GM21447 (cell line): ENCODE measurements around the gene SREK1.
"Not testable (repeated sequence)": the region's sequence is repeated elsewhere in the genome, so short reads cannot be mapped to it uniquely, and the experiment has no call there.

ENCODE experiments used
- ATAC-seq: cut with Tn5 transposase; IDR thresholded peaks from one replicate; pipeline ENCODE4 v1.9.1; 2021; ENCODE audit not compliant: unreplicated experiment

SREK1 gene, protein sequence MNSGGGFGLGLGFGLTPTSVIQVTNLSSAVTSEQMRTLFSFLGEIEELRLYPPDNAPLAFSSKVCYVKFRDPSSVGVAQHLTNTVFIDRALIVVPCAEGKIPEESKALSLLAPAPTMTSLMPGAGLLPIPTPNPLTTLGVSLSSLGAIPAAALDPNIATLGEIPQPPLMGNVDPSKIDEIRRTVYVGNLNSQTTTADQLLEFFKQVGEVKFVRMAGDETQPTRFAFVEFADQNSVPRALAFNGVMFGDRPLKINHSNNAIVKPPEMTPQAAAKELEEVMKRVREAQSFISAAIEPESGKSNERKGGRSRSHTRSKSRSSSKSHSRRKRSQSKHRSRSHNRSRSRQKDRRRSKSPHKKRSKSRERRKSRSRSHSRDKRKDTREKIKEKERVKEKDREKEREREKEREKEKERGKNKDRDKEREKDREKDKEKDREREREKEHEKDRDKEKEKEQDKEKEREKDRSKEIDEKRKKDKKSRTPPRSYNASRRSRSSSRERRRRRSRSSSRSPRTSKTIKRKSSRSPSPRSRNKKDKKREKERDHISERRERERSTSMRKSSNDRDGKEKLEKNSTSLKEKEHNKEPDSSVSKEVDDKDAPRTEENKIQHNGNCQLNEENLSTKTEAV

DNA sequence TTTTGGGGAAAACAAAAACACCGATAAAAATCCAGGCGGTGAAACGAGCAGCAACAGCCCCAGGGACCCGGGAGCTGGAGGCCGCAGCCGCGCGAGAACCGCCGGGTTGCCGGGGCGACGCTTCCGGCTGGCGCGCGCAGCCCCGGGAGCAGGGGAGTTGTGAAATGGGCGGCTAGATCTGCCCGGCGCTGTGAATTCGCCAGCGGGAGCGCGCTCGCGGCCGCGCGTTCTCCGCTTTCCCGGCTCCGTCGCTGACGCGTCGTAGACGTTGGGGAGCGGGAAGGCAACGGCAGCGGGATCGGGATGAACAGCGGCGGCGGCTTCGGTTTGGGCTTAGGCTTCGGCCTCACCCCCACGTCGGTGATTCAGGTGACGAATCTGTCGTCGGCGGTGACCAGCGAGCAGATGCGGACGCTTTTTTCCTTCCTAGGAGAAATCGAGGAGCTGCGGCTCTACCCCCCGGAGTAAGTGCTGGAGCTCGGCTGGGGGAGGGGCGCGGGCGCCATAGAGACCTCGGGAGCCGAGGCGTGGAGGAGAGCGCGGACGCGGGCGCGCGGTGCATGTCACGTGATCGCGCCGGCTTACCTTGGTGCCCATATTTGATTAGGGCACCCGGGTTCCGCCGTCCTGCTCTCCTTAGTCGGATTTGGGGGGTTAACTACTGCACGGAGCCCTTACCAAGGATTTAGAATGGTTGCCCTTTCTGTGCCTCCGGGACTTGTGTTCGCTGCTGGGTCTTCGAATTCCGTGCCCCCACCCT is at the start of gene SREK1:
SREK1 (plus strand) TSS at position 227 of the 760 bp plus-strand sequence; CDS start at position 304, 77 bp downstream.
- peak; percentile 91 for ATAC-seq

DNA sequence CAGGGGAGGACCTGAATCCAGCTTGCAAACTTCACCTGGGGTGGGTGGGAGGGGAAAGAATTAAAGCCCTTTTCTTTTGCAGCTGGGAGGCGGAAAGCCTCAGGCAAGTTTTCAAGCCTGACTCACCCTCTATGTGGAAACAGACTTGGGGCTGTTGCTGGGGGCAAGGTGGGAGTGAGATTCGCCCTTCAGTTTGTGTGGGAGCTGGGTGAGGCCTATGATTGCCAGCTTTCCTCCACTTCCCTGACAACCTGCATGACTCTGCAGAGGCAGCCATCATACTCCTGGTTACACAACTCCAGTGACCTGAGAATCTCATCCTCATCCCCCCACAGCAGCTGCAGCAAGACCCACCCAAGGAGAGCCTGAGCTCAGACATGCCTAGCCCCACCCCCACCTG is 43.2 kb upstream of the SREK1 start:
- no peak for ATAC-seq

DNA sequence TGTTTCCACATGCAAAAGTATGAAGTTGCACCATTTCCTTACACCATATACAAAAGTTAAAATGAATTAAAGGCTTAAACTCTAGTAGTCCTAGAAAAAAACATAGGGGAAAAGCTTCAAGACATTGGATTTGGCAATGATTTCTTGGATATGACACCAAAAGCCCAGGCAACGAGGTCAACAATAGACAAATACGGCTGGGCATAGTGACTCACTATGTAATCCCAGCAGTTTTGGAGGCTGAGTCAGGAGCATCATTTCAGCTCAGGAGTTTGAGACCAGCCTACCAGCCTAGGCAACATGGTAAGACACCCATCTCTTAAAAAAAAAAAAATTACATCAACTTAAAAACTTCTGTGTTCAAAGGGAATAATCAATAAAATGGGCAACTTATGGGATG is 30.9 kb upstream of the SREK1 start:
- ATAC-seq, result no peak

DNA sequence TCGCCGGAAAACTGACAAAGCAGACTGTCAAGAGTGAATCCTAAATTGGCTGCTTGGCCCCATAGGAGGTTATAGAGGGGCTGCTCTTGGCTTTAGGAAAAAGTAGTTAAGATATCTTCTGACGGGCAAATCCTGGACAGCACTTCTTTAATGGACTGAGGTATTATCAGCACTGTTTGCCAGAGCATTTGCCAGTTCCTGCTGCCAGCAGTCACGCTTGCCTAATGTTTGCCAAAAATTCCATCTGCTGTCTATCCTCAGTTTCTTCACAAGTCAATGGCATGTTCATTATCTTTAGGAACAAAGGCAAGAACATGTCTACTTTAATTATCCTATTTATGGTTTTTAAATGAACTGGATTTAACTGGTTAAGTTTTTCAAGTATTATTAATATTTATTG is 25.8 kb upstream of the SREK1 start:
- no peak for ATAC-seq

GRCh38 chr5:66122379-66123034 is 21.6 kb upstream of the SREK1 start:
- no peak for ATAC-seq

DNA sequence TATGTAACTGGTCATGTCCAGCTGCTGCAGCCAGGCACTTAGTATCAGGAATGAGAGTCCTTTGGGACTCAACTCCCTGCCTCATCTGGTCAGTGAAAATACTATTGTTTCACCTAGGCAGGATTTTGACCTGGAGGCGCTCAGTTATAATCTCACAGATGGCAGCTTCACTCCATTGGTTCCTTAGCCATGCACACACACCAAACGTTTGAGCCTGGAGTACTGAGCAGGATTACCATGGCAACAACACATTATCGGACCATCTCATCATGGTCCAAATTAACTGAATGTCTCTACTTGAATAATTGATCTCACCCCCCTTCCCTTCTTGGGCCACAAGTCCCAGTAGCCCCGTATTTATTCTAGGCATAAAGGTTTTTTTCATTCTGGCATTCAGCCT is 15.0 kb upstream of the SREK1 start:
- ATAC-seq, result no peak

DNA sequence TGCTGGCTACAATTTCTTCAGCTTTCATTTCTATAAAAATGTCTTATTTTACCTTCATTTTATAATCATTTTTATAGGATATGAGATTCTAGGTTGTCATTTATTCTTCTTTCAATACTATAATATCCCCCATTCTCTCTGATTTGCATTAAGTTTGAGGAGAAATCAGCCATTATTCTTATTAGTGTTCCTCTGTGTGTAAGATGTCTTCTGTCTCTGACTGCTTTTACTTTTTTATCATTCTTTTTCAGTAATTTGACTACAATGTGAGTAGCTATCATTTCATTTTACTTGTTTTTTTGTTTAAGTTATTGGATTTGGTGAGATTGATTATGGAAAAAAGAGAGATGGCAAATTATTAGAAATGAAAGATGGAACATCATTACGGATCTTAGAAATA is 13.6 kb upstream of the SREK1 start:
- ATAC-seq, result no peak

- ATAC-seq, result no peak
Measured at GRCh38 chr5:66134407-66134861, 9.7 kb upstream of the SREK1 start.

- ATAC-seq, result no peak
Measured at GRCh38 chr5:66136053-66136452, 8.0 kb upstream of the SREK1 start.

- not testable (repeated sequence) for ATAC-seq
Measured at GRCh38 chr5:66136944-66137343, 7.2 kb upstream of the SREK1 start.

DNA sequence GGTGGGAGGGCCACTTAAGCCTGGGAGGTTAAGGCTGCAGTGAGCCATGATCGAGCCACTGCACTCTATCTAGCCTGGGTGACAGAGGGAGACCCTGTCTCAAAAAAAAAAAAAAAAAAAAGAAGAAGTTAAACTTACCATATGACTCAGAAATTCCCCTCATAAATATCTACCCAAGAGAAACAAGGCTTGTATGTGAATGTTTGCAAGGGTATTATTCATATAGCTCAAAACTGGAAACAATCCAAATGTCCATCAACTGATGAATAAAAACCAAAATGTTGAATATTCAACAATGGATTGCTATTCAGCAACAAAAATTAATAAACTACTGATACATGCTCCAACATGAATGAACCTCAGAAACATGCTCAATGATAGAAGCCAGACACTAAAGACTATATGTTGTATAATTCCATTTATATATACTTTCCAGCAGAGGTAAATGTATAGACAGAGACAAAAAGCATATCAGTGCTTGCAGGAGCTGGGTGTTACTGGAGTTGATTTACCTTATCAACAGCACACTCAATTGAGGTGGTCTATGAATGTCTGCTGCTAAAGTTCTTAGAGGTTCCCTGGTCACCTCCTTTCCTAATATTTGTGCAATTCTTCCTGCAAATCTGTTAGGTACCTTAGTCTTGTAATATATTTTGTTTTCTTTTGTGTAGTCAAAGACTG is 5.3 kb upstream of the SREK1 start:
- ATAC-seq, result no peak

DNA sequence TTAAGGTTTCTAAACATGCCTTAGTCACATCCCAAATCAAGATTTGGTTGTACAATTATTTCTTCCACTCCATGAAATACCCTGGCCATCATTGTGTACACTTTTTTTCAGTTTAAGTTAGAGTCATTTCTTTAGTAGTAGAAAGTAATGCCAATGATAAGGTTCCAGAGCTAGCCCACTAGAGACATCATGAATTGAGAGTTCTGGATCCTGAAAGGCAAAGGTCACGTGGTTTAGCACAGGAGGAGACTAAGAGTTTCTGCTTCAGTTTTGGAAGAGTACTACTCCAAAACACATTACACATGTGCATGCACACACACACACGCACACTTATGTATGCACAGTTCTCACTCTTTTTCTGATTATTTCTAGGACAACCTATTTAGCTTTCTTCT is 4.8 kb upstream of the SREK1 start:
- ATAC-seq, result no peak

DNA sequence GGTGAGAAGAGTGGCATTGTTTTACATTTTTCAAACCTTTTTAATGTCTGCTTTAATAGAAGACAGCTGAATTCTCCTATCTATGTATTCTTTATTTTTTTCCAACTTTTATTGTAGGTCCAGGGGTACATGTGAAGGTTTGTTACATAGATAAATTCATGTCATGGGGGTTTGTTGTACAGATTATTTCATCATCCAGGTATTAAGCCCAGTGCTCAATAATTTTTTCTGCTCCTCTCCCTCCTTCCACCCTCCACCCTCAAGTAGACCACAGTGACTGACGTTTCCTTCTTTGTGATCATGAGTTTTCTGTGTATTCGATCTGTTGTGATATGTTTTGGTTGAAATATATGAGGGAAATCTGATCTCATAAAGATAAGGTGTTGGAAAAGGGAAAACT is 1.7 kb upstream of the SREK1 start:
- no peak for ATAC-seq

DNA sequence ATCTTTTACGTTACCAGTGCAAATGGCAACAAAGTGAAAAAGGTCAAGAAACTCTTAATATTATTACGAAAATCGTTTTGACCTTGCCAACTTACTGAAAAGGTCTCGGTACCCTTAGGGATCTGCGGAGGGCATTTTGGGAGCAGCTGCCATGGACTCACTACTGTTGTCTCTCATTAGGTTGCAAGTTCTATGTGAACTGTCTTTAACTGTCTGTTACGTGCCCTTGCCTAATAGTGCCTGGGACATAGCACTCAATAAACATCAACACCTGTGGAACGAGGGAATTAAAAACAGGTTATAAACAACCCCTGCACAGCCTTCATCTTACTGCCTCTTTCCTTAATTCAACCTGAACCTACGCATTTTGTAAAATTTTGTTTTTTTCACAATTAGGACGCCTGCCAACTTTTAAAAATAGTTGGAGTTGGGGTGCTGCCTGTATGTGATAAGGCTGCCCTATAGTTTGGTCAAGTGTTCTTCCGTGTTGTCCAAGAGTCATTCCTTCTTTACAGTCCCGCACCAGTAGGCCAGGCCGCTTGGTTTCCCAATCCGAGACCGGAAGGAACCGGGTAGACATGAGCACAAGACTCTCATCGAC is 527 bp upstream of the SREK1 start:
- ATAC-seq, result peak; percentile 18

GRCh38 chr5:66144834-66145390 is 812 bp downstream of the SREK1 start:
- peak; percentile 54 for ATAC-seq

DNA sequence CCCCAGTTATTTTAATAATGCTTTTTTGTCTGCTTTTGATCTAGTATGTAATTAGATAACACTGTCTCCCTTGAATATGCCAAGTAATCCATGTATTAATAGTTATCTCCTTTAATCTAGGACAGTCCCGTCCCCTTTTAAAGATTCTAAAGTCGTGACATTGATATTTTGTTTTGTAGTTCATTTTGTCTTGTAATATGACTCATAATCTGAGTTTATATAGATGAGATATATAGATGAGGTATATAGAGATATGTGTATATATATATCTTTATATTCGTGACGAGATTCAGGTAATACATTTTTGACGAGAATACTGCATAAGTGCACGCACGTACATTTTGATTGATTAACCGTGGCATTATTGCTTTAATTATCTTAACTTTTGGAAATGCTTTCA is 1.6 kb downstream of the SREK1 start:
- no peak for ATAC-seq

- no peak for ATAC-seq
Measured at GRCh38 chr5:66149950-66150349, 5.8 kb downstream of the SREK1 start.

GRCh38 chr5:66151030-66151429 is 6.9 kb downstream of the SREK1 start:
- no peak for ATAC-seq

GRCh38 chr5:66151491-66151890 is 7.4 kb downstream of the SREK1 start:
- no peak for ATAC-seq

DNA sequence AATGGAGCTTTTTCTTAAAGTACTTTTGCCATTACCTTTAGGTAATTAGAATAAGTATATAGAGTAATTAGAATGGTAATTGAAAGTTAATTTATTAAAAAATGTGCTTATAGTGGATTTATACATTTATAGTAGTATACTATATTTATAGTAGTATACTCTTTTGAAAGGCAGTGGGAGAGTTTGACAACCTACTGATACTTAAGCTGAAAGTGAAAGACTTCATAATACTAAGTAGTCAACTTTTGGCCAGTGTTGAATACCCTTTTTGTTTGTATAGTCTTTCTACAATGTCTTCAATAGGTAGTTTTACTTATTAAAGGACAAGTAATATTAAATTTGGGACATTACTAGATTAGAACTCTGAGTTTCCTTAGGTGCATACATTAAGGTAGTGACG is 12.9 kb downstream of the SREK1 start:
- no peak for ATAC-seq
